Measurements from ENCODE around the gene SLC52A3. TPM values are rescaled to one million over a fixed set of nuclear protein-coding genes. Genes with fewer than 3 reads are reported as not detected.

SLC52A3 gene
- total RNA-seq, 1 experiment from 2014 or later: 7.7 TPM

DNA sequence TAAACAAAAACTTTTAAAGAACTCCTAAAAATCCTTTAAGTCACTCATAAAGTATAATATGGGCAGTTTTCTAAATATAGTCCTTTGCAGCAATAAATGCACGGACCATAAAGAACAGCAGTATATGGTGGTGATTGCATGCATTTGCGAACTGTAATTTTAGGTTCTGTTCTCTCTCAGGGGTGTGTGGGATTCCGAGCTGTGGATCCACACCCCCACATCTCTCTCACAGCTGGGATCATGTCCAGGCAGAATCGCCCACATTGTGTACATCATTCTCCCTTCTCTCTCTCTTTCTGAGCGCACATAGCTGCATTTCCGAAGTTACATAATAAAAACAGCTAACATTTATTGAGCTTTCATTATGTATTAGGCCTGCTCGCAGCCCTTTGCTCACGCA lies 28.6 kb downstream of the SLC52A3 start:
- peaks cover 7% of the 10 kb centered on the region for H3K4me1 Mint-ChIP-seq
- peaks cover 3% of the 10 kb centered on the region for H3K36me3 Mint-ChIP-seq
- no peak overlapping the region for H3K4me3 Mint-ChIP-seq
- DNase-seq (ENCODE audit: low spot score) (no peak), ATAC-seq (no peak)
- no peak for TF ChIP-seq NFE2L1 (CRISPR knock-in tag; IDR thresholded peaks at IDR 0.05)
- no peak for TF ChIP-seq ZNF416 (CRISPR knock-in tag; IDR thresholded peaks at IDR 0.05)
- peaks cover 9% of the 10 kb centered on the region for H3K9me3 Mint-ChIP-seq
- peaks cover 29% of the 10 kb centered on the region for H3K27me3 Mint-ChIP-seq (ENCODE audit: low read depth)
- ChIA-PET CTCF (interaction anchor here (0.6 to 4.1 kb wide), 47 partner anchors 9 to 386 kb away, joined by 3 to 42 read pairs (median 5); partner anchors contain the start of gene SLC52A3), POLR2A (interaction anchor here (0.8 kb wide), 1 partner anchor 10 kb away, joined by 3 read pairs; no protein-coding TSS in a partner anchor)
- H3K27ac Mint-ChIP-seq: no peak overlapping the region

GRCh38 chr20:733861-734260 lies 34.4 kb downstream of the SLC52A3 start:
- POLR2A ChIA-PET: no interaction called here
- H3K27ac Mint-ChIP-seq: no peak overlapping the region
- DNase-seq (ENCODE audit: low spot score) (no peak), ATAC-seq (no peak)
- no peaks in the 10 kb centered on the region for H3K36me3 Mint-ChIP-seq
- H3K27me3 Mint-ChIP-seq (ENCODE audit: low read depth): peaks cover 12% of the 10 kb centered on the region
- peaks cover 9% of the 10 kb centered on the region for H3K4me1 Mint-ChIP-seq
- H3K4me3 Mint-ChIP-seq: no peak overlapping the region
- no peaks in the 10 kb centered on the region for H3K9me3 Mint-ChIP-seq
- CTCF ChIA-PET: interaction anchor here (0.6 to 3.0 kb wide), 4 partner anchors 67 to 220 kb away, joined by 4 to 14 read pairs (median 8); no protein-coding TSS in a partner anchor
- no peak for TF ChIP-seq CREB1 (CRISPR knock-in tag; IDR thresholded peaks at IDR 0.05)
- no peak for TF ChIP-seq E2F4 (CRISPR knock-in tag; IDR thresholded peaks at IDR 0.05; ENCODE audit: borderline replicate concordance, low read depth)
- no peak for TF ChIP-seq FOXK1 (CRISPR knock-in tag; IDR thresholded peaks at IDR 0.05)
- TF ChIP-seq ZNF396 (CRISPR knock-in tag; IDR thresholded peaks at IDR 0.05; ENCODE audit: borderline replicate concordance): no peak
- no peak for TF ChIP-seq ZNF423 (CRISPR knock-in tag; IDR thresholded peaks at IDR 0.05)
- TF ChIP-seq ATF1 (CRISPR knock-in tag; IDR thresholded peaks at IDR 0.05): no peak

- ChIA-PET CTCF (interaction anchor here (1.0 to 3.0 kb wide), 7 partner anchors 33 to 155 kb away, joined by 3 to 14 read pairs (median 5); partner anchors contain the start of gene SLC52A3), POLR2A (no interaction called here)
- TF ChIP-seq TEAD1 (CRISPR knock-in tag; IDR thresholded peaks at IDR 0.05) (no peak), USF2 (CRISPR knock-in tag; IDR thresholded peaks at IDR 0.05) (no peak), ZNF396 (CRISPR knock-in tag; IDR thresholded peaks at IDR 0.05; ENCODE audit: borderline replicate concordance) (no peak), ATF3 (CRISPR knock-in tag; conservative IDR thresholded peaks at IDR 0.05) (no peak), NR1H2 (CRISPR knock-in tag; IDR thresholded peaks at IDR 0.05) (no peak), NFE2L1 (CRISPR knock-in tag; IDR thresholded peaks at IDR 0.05) (no peak), JAZF1 (CRISPR knock-in tag; IDR thresholded peaks at IDR 0.05) (no peak), NR3C1 (CRISPR knock-in tag; conservative IDR thresholded peaks at IDR 0.05; ENCODE audit: low read depth) (no peak), PRRX2 (CRISPR knock-in tag; IDR thresholded peaks at IDR 0.05) (no peak), ZNF138 (CRISPR knock-in tag; conservative IDR thresholded peaks at IDR 0.05) (no peak)
- TF ChIP-seq, protein P1, sequence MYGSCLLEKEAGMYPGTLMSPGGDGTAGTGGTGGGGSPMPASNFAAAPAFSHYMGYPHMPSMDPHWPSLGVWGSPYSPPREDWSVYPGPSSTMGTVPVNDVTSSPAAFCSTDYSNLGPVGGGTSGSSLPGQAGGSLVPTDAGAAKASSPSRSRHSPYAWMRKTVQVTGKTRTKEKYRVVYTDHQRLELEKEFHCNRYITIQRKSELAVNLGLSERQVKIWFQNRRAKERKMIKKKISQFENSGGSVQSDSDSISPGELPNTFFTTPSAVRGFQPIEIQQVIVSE (CRISPR knock-in tag; IDR thresholded peaks at IDR 0.05; ENCODE audit: borderline replicate concordance): no peak
- TF ChIP-seq, protein P2, sequence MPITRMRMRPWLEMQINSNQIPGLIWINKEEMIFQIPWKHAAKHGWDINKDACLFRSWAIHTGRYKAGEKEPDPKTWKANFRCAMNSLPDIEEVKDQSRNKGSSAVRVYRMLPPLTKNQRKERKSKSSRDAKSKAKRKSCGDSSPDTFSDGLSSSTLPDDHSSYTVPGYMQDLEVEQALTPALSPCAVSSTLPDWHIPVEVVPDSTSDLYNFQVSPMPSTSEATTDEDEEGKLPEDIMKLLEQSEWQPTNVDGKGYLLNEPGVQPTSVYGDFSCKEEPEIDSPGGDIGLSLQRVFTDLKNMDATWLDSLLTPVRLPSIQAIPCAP (CRISPR knock-in tag; IDR thresholded peaks at IDR 0.05): no peak
- TF ChIP-seq, protein P3, sequence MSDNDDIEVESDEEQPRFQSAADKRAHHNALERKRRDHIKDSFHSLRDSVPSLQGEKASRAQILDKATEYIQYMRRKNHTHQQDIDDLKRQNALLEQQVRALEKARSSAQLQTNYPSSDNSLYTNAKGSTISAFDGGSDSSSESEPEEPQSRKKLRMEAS (CRISPR knock-in tag; IDR thresholded peaks at IDR 0.05): no peak
- Mint-ChIP-seq H3K36me3 (no peaks in the 10 kb centered on the region), H3K27me3 (ENCODE audit: low read depth) (peaks cover 18% of the 10 kb centered on the region), H3K4me3 (no peak overlapping the region), H3K4me1 (peaks cover 7% of the 10 kb centered on the region), H3K27ac (0 out of 2 replicates have a peak overlapping the region, but pooled peaks have one; percentile 4), H3K9me3 (no peaks in the 10 kb centered on the region)
- DNase-seq (ENCODE audit: low spot score) (no peak), ATAC-seq (no peak)
These were observed 35.6 kb downstream of the SLC52A3 start for GRCh38 chr20:732727-733126.

Measured in WTC11 (cell line).